Uterus (tissue), 2 donors: Measurements from ENCODE around the gene INPP5D.

Source experiments
- CTCF ChIP-seq, 4 experiments: fragments of 200-600 bp in 2 of 4; fragments of 450-650 bp in 2 of 4; sonication (generic) in 2 of 4; IDR thresholded peaks; one replicate each; pipeline ENCODE4 v1.5.1; 2016 to 2019; ENCODE audit warnings: antibody characterized with exemption in 4 of 4, mild to moderate bottlenecking in 2 of 4, moderate library complexity in 1 of 4
- POLR2A ChIP-seq, 2 donors: fragments of 450-650 bp; IDR thresholded peaks; one replicate each; pipeline ENCODE4 v1.6.1; 2016; ENCODE audit warnings: antibody characterized with exemption in 2 of 2, mild to moderate bottlenecking in 1 of 2, moderate library complexity in 1 of 2

- no peak for TF ChIP-seq CTCF (IDR thresholded peaks at IDR 0.05)
- TF ChIP-seq POLR2A (IDR thresholded peaks at IDR 0.05) = no peak
Measured at GRCh38 chr2:233179848-233180366, 119.8 kb downstream of the INPP5D start.
